Esophagus muscularis mucosa (tissue), 4 donors: ENCODE results near the gene RGS2. TPM values are rescaled to one million over a fixed set of nuclear protein-coding genes. Genes with fewer than 3 reads are reported as not detected.

Experiments
- DNase-seq: peaks from one replicate; pipeline ENCODE4 v3.0.0-alpha.2; 2017; ENCODE audit errors: extremely low spot score
- H3K27ac ChIP-seq, 4 donors: fragments of 200-600 bp; sonication (generic); replicated peaks in 1 of 4; 1 replicate in 3 of 4; 2 replicates in 1 of 4; pipeline ENCODE4 v1.5.1; 2016 to 2019; ENCODE audit warnings: mild to moderate bottlenecking in 1 of 4
- H3K27me3 ChIP-seq, 4 donors: fragments of 200-600 bp; sonication (generic); one replicate each; pipeline versions ENCODE4 v1.5.1 to v1.6.0; 2016 to 2019
- H3K36me3 ChIP-seq, 4 donors: fragments of 200-600 bp; sonication (generic); one replicate each; pipeline ENCODE4 v1.5.1; 2016 to 2019
- H3K4me1 ChIP-seq, 4 donors: fragments of 200-600 bp; sonication (generic); one replicate each; pipeline ENCODE4 v1.5.1; 2016 to 2019
- H3K4me3 ChIP-seq, 4 donors: fragments of 200-600 bp; sonication (generic); 1 replicate in 2 of 4; 2 replicates in 2 of 4; pipeline ENCODE4 v1.5.1; 2016 to 2019; ENCODE audit warnings: mild to moderate bottlenecking in 4 of 4, moderate library complexity in 1 of 4
- H3K9me3 ChIP-seq, 4 donors: fragments of 200-600 bp; sonication (generic); 1 replicate in 3 of 4; 2 replicates in 1 of 4; pipeline ENCODE4 v1.5.1; 2016 to 2019
- EP300 ChIP-seq: sonication (generic); formaldehyde crosslinking; IDR thresholded peaks from one replicate; pipeline ENCODE4 v1.6.1; 2017; ENCODE audit warnings: antibody characterized with exemption
- POLR2A ChIP-seq: fragments of 450-650 bp; IDR thresholded peaks from one replicate; pipeline ENCODE4 v1.6.1; 2017; ENCODE audit warnings: antibody characterized with exemption, moderate library complexity, mild to moderate bottlenecking, low read depth
- POLR2AphosphoS5 ChIP-seq, 2 donors: sonication (generic); formaldehyde crosslinking; IDR thresholded peaks; one replicate each; pipeline ENCODE4 v1.6.1; 2017; ENCODE audit warnings: antibody characterized with exemption in 2 of 2
- WGBS: methylation state at CpG from one replicate; pipeline ENCODE4 v1.1.5; 2018; 5-methylcytosine and 5-hydroxymethylcytosine counted together
- intact Hi-C: fragments of 100-400 bp; cut with DNase I; formaldehyde crosslinking; loops from one replicate; pipeline ENCODE4 v1.15.1; 2023
- total RNA-seq, 4 donors: library from RNA; depleted of rRNA; stranded (reverse); fragments of >200 nt; gene quantifications; one replicate each; pipeline versions ENCODE4 v1.1.0 to v1.2.1, GENCODE V29; 2016
- TF ChIP-seq, protein P1 (sequence below), 3 experiments: fragments of 200-600 bp in 2 of 3; fragments of 450-650 bp in 1 of 3; sonication (generic) in 2 of 3; IDR thresholded peaks; one replicate each; pipeline ENCODE4 v1.5.1; 2017 to 2019; ENCODE audit warnings: antibody characterized with exemption in 3 of 3, mild to moderate bottlenecking in 2 of 3, moderate library complexity in 1 of 3

Gene RGS2
- total RNA-seq, 4 donors from 2014 or later, result 337 to 754 (median 525) TPM

DNA sequence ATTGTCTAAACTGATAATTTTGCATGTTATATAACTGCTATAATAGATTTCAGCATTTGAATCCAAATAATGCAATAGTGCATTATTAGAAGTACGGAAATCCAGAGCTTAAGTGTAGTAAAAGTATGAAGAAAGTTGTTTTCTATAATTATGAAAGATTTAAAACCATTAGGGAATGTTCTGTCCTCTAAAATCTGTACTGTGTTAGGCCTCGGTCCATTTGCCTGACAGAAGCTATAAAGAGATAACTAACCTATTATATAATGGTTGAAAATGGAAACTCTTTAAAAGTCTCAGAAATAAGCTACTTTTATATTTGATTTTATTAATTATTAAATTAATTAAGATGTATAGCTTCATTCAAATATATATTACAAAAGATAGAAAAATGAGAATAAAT lies 16.2 kb upstream of the RGS2 start:
- no peaks in the 10 kb centered on the region for H3K9me3 ChIP-seq
- no peak overlapping the region for H3K4me3 ChIP-seq
- no peak for TF ChIP-seq POLR2A
- TF ChIP-seq, protein P1, sequence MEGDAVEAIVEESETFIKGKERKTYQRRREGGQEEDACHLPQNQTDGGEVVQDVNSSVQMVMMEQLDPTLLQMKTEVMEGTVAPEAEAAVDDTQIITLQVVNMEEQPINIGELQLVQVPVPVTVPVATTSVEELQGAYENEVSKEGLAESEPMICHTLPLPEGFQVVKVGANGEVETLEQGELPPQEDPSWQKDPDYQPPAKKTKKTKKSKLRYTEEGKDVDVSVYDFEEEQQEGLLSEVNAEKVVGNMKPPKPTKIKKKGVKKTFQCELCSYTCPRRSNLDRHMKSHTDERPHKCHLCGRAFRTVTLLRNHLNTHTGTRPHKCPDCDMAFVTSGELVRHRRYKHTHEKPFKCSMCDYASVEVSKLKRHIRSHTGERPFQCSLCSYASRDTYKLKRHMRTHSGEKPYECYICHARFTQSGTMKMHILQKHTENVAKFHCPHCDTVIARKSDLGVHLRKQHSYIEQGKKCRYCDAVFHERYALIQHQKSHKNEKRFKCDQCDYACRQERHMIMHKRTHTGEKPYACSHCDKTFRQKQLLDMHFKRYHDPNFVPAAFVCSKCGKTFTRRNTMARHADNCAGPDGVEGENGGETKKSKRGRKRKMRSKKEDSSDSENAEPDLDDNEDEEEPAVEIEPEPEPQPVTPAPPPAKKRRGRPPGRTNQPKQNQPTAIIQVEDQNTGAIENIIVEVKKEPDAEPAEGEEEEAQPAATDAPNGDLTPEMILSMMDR (IDR thresholded peaks at IDR 0.05), result no peak
- TF ChIP-seq EP300, result no peak
- no peak for TF ChIP-seq POLR2AphosphoS5 (IDR thresholded peaks at IDR 0.05)
- no peak for DNase-seq
- H3K4me1 ChIP-seq, result peaks cover 0 to 10% (median 0%) of the 10 kb centered on the region in 4 donors
- no peak overlapping the region for H3K27ac ChIP-seq
- H3K27me3 ChIP-seq, result no peaks in the 10 kb centered on the region
- WGBS, result 84% methylated on average over 2 of the region's 2 CpGs
- intact Hi-C loops, result no loop called here
- no peaks in the 10 kb centered on the region for H3K36me3 ChIP-seq

DNA sequence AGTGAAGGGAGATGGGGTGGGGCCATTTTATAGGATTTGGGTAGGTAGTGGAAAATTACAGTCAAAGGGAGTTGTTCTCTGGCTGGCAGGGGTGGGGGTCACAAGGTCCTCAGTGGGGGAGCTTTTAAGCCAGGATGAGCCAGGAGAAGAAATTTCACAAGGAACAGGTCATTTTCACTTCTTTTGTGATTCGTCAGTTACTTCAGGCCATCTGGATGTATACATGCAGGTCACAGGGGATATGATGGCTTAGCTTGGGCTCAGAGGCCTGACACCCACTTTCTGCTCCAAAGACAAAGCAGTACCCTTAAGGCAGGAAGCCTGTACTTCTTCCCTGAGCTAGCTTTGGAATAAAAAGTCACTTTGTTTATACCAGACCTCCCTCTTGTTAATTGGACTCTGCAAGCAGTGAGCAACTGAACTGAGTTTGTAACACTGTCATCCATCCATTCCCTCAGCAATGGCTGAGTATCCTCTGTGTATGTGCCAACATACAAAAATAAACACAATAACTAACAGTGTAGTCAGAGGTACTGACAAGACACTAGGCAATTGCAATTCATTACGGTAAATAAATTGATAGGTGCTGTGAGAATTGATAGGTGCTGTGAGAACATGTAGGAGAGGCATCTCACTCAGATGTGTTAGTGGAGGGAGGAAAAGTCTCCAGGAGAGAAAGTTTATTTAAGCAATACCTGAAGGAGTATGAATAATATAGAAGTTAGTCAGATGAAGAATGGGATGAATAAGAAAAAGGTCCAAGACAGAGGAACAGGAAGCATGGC lies 14.7 kb upstream of the RGS2 start:
- WGBS, result 78% methylated on average over 2 of the region's 2 CpGs
- intact Hi-C loops, result no loop called here
- no peak for TF ChIP-seq EP300
- no peak for TF ChIP-seq POLR2A
- TF ChIP-seq, protein P1 (IDR thresholded peaks at IDR 0.05), result no peak
- no peak for TF ChIP-seq POLR2AphosphoS5 (IDR thresholded peaks at IDR 0.05)
- H3K4me1 ChIP-seq, result peaks cover 0 to 10% (median 0%) of the 10 kb centered on the region in 4 donors
- H3K27ac ChIP-seq, result no peak overlapping the region
- no peak overlapping the region for H3K4me3 ChIP-seq
- H3K36me3 ChIP-seq, result no peaks in the 10 kb centered on the region
- no peaks in the 10 kb centered on the region for H3K27me3 ChIP-seq
- no peaks in the 10 kb centered on the region for H3K9me3 ChIP-seq
- no peak for DNase-seq

DNA sequence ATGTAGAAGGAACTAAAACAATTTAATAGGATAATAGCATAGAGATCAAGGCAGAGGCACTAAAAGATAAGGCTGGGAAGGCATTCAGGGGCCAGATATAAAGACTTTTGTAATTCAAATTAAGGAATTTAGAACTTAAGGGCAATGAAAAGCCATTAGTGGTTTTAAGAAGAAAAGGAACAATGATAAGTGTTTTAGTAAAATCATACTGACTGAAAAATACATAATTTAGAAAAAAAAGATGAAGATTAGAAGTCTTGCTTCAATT lies 14.1 kb upstream of the RGS2 start:
- intact Hi-C loops, result no loop called here
- H3K27me3 ChIP-seq, result no peaks in the 10 kb centered on the region
- no peak overlapping the region for H3K27ac ChIP-seq
- peaks cover 0 to 10% (median 0%) of the 10 kb centered on the region in 4 donors for H3K4me1 ChIP-seq
- no peaks in the 10 kb centered on the region for H3K36me3 ChIP-seq
- H3K9me3 ChIP-seq, result no peaks in the 10 kb centered on the region
- DNase-seq, result no peak
- H3K4me3 ChIP-seq, result no peak overlapping the region
- TF ChIP-seq POLR2A, result no peak
- no peak for TF ChIP-seq POLR2AphosphoS5 (IDR thresholded peaks at IDR 0.05)
- no peak for TF ChIP-seq EP300
- TF ChIP-seq, protein P1 (IDR thresholded peaks at IDR 0.05), result no peak

DNA sequence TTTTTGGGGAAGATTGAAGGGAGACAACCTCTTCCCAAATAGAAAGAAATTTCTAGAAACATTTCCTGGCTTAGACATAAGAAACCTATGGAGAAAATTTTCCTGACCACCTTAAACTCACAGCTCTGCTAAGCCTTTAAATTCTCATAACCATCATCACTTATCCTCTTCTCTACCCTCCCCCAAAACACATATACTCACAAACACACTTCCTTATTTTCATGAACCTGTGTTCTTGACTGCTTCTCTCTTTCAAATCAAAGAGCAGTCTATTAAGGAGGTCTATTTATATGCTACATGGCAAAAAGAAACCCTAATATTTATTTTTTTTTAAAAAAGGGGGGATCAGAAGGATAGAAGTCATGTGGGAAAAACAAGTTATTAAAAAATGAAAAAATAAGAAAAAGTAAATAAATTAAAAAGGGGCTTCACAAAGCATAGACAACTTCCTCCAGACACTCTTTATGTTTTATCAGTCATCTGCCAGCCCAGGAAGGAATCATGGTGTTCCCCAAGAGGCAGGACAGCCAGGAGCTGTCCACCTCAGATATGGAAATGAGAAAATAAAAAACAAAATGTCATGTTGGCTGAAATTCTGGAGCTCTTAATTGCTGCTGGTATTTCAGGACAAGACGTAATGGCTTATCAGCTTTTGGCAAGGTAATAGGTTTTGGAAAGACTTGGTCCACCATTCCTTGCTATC lies 12.8 kb upstream of the RGS2 start:
- Histone ChIP-seq H3K36me3 (no peaks in the 10 kb centered on the region), H3K4me1 (peaks cover 0 to 10% (median 1%) of the 10 kb centered on the region in 4 donors), H3K27ac (no peak overlapping the region), H3K4me3 (no peak overlapping the region), H3K9me3 (no peaks in the 10 kb centered on the region), H3K27me3 (no peaks in the 10 kb centered on the region)
- TF ChIP-seq, protein P1 (IDR thresholded peaks at IDR 0.05), result no peak
- TF ChIP-seq POLR2AphosphoS5 (IDR thresholded peaks at IDR 0.05) (no peak), EP300 (no peak), POLR2A (no peak)
- WGBS, result 93% methylated on average over 1 of the region's 1 CpG
- intact Hi-C loops, result no loop called here
- no peak for DNase-seq
